C4-2B (cell line): ENCODE measurements around the gene CARS1.

Experiments
- CTCF ChIP-seq: fragments of 450-650 bp; conservative IDR thresholded peaks from 2 replicates; pipeline ENCODE4 v1.5.1; 2017; ENCODE audit warnings: mild to moderate bottlenecking
- ZFX ChIP-seq: fragments of 450-650 bp; IDR thresholded peaks from 2 replicates; pipeline ENCODE4 v1.6.1; 2017

GRCh38 chr11:3010521-3011275 lies 46.5 kb downstream of the CARS1 start:
- no peak for TF ChIP-seq CTCF
- TF ChIP-seq ZFX: no peak
